Stimulated activated CD8-positive, alpha-beta memory T cell treated with anti-CD3 and anti-CD28 coated beads, Interleukin-12 subunit alpha, Interleukin-12 subunit beta, amount 100 ng/mL, for 24 hours (primary cell): ENCODE data around the gene DOHH.
"Not testable (repeated sequence)": the region's sequence is repeated elsewhere in the genome, so short reads cannot be mapped to it uniquely, and the experiment has no call there.

Experiments
- DNase-seq: peaks from one replicate; pipeline ENCODE4 v3.0.0-alpha.2; 2020; ENCODE audit errors: extremely low read depth

DOHH gene

GRCh38 chr19:3534375-3535234, 34.1 kb upstream of the DOHH start:
- no peak for DNase-seq

GRCh38 chr19:3533563-3534216, 33.2 kb upstream of the DOHH start:
- no peak for DNase-seq

DNA sequence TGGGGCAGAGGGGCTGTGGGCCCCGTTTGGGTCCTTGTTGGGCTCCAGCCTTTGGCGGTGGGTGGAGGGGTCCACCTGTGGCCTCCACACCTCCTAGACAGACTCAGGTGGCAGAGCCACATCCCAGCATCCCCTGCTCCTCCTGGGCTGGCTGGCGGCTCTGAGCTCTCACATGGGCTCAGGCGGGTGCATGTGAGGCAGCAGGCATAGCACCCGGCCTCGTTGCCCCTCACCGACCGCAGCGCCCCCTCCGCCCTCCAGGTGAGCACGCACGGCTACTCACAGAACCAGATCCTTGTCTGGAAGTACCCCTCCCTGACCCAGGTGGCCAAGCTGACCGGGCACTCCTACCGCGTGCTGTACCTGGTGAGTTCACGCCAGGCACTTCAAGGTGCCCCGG, 32.6 kb upstream of the DOHH start:
- no peak for DNase-seq

GRCh38 chr19:3532154-3532786, 31.8 kb upstream of the DOHH start:
- DNase-seq: no peak

DNA sequence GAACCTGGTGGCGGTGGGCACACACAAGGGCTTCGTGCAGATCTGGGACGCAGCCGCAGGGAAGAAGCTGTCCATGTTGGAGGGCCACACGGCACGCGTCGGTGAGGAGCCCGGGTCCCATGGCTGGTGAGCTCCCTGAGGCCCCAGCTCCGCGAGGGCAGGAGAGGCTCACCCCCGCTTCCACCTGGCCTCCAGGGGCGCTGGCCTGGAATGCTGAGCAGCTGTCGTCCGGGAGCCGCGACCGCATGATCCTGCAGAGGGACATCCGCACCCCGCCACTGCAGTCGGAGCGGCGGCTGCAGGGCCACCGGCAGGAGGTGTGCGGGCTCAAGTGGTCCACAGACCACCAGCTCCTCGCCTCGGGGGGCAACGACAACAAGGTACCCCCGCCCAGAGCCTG, 31.2 kb upstream of the DOHH start:
- DNase-seq: no peak

- DNase-seq: no peak
Measured at GRCh38 chr19:3530389-3530788, 29.9 kb upstream of the DOHH start.

DNA sequence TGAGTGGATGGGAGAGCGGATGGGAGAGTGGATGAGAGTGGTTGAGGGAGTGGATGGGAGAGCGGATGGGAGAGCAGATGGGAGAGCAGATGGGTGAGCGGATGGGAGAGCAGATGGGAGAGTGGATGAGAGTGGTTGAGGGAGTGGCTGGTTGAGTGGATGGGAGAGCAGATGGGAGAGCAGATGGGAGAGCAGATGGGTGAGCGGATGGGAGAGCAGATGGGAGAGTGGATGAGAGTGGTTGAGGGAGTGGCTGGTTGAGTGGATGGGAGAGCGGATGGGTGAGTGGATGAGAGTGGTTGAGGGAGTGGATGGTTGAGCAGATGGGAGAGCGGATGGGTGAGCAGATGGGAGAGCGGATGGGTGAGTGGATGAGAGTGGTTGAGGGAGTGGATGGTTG, 28.8 kb upstream of the DOHH start:
- not testable (repeated sequence) for DNase-seq

GRCh38 chr19:3528539-3529211, 28.2 kb upstream of the DOHH start:
- DNase-seq: no peak

- DNase-seq: no peak
Measured at GRCh38 chr19:3528080-3528479, 27.6 kb upstream of the DOHH start.

GRCh38 chr19:3527238-3527910, 26.9 kb upstream of the DOHH start:
- DNase-seq: no peak

GRCh38 chr19:3526507-3527237, 26.2 kb upstream of the DOHH start:
- DNase-seq: no peak

DNA sequence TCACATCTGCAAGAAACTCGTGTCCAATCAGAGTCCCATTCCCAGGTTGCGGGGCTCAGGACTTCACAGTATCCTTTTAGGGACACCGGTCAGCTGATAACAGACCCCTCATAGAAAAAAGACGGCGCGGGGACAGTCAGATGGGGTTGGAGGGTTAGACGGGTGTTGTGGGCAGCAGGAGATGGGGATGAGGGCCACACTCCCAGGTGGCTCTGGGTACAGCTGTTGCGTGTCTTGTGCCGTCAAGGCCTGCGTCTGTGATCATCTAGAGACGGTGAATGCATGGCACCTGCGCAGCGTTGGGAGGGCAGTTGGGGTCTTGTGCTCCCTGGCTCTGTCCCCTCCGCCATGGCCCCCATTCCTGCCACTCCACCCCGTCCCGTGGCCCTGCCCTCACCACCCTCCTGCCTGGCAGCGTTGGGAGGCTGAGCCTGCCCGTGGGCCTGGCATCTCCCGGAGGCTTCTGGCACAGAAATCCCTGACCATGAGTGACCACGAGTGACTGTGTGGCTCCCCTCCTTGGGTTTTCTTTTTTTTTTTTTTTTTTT, 24.5 kb upstream of the DOHH start:
- DNase-seq: no peak

GRCh38 chr19:3524078-3524842, 23.8 kb upstream of the DOHH start:
- no peak for DNase-seq

DNA sequence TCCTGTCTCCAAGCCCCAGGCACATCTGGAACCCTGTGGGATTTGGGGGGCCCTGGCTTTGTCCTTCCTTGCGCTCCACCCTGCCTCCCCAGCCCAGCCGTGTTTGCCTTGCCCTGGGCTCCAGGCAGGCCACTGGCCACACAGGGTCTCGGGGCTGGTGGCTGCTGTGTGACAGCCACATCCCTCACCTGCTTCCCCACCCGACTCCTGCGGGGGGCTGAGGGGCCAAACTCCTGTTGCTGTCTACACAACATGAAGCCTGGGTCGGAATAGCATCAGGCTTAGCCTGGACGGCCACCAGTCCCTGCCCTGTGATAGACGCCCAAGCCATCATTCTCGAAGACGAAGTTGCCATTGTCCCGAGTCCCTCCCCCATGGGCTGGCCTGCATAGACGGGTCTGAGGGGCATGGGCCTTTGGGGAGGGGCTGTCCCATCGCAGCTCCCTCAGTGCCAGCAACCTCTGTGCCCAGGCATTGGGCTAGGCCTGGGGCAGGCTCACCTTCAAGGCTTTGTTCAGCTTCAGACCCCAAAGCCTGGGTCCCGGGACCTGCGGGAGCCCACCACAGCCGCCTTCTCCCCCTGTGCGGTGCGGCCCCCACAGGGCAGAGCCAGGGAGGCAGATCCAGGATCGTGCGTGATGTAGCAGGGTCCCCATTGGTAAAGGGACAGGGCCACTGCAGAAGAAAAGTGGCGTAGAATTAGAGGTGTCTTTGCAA, 23.0 kb upstream of the DOHH start:
- no peak for DNase-seq

GRCh38 chr19:3522421-3523360, 22.2 kb upstream of the DOHH start:
- DNase-seq: no peak

DNA sequence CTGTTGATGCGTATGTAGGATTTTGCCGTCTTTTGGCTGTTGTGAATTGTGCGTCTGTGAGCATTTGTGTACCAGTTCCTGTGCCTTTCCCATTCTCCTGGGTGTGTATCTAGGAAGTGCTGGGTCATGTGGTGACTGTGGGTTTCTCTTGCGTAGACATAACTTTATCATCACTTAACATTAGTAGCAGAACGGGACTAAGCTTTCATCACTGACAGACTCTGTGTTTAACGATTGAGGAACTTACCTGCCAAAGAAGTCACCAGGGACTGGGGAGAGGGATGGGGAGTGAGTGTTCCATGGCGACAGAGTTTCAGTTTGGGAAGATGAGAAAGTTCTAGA, 20.6 kb upstream of the DOHH start:
- no peak for DNase-seq

- no peak for DNase-seq
Measured at GRCh38 chr19:3520166-3521103, 20.0 kb upstream of the DOHH start.
